HepG2 (cell line): ENCODE measurements around the gene NCOA7.

Experiments
- ATF2 ChIP-seq: sonication (generic); formaldehyde crosslinking; IDR thresholded peaks from 2 replicates; pipeline ENCODE4 v1.4.0; 2020; ENCODE audit warnings: missing genetic modification reagents
- CTCF ChIP-seq: sonication (generic); formaldehyde crosslinking; IDR thresholded peaks from 2 replicates; pipeline ENCODE4 v1.5.0; 2020; ENCODE audit warnings: mild to moderate bottlenecking, missing genetic modification reagents, moderate library complexity
- DMAP1 ChIP-seq: IDR thresholded peaks from 2 replicates; pipeline ENCODE4 v1.6.1; 2016
- FOSL2 ChIP-seq: sonication (generic); formaldehyde crosslinking; IDR thresholded peaks from 2 replicates; pipeline ENCODE4 v1.4.0; 2020; ENCODE audit warnings: missing genetic modification reagents
- HDAC6 ChIP-seq: fragments of 200-600 bp; sonication (generic); IDR thresholded peaks from 2 replicates; pipeline ENCODE4 v1.7.0; 2017; ENCODE audit warnings: mild to moderate bottlenecking, antibody characterized with exemption, low read length, low read depth
- KLF11 ChIP-seq: IDR thresholded peaks from 2 replicates; pipeline ENCODE4 v1.6.1; 2016; ENCODE audit warnings: missing compliant biosample characterization
- ZBTB7B ChIP-seq: sonication (generic); formaldehyde crosslinking; IDR thresholded peaks from 2 replicates; pipeline ENCODE4 v1.4.0; 2020; ENCODE audit warnings: missing genetic modification reagents
- ZKSCAN8 ChIP-seq: IDR thresholded peaks from 2 replicates; pipeline ENCODE4 v1.6.1; 2016; ENCODE audit warnings: borderline replicate concordance, missing genetic modification reagents, missing compliant biosample characterization
- ZNF136 ChIP-seq: sonication (generic); formaldehyde crosslinking; IDR thresholded peaks from 2 replicates; pipeline ENCODE4 v1.8.1; 2022; ENCODE audit warnings: low read depth, mild to moderate bottlenecking, moderate library complexity, missing genetic modification reagents
- ZNF253 ChIP-seq: sonication (generic); formaldehyde crosslinking; IDR thresholded peaks from 2 replicates; pipeline ENCODE4 v1.8.0; 2022; ENCODE audit warnings: mild to moderate bottlenecking, missing genetic modification reagents, borderline replicate concordance

GRCh38 chr6:125793280-125793679, 2.5 kb downstream of the NCOA7 start:
- TF ChIP-seq DMAP1 (CRISPR knock-in tag), result no peak
- no peak for TF ChIP-seq ATF2 (CRISPR knock-in tag)
- TF ChIP-seq ZKSCAN8 (CRISPR knock-in tag), result no peak
- no peak for TF ChIP-seq HDAC6
- no peak for TF ChIP-seq ZNF253 (CRISPR knock-in tag)
- no peak for TF ChIP-seq CTCF (CRISPR knock-in tag)
- no peak for TF ChIP-seq ZNF136
- TF ChIP-seq KLF11, result no peak
- no peak for TF ChIP-seq ZBTB7B
- no peak for TF ChIP-seq FOSL2 (CRISPR knock-in tag)
